GM23248 (cell line): ENCODE data around the gene NMT1.

ENCODE experiments used
- EZH2 ChIP-seq: fragments of 200-600 bp; sonication (generic); IDR thresholded peaks from 2 replicates; pipeline ENCODE4 v1.6.1; 2018; ENCODE audit warnings: antibody characterized with exemption, mild to moderate bottlenecking; ENCODE audit not compliant: insufficient read depth, poor library complexity, severe bottlenecking
- EZH2phosphoT487 ChIP-seq: fragments of 200-600 bp; sonication (generic); IDR thresholded peaks from 2 replicates; pipeline ENCODE4 v1.6.1; 2018; ENCODE audit warnings: antibody characterized with exemption, moderate library complexity, mild to moderate bottlenecking, low read depth; ENCODE audit not compliant: insufficient read depth

DNA sequence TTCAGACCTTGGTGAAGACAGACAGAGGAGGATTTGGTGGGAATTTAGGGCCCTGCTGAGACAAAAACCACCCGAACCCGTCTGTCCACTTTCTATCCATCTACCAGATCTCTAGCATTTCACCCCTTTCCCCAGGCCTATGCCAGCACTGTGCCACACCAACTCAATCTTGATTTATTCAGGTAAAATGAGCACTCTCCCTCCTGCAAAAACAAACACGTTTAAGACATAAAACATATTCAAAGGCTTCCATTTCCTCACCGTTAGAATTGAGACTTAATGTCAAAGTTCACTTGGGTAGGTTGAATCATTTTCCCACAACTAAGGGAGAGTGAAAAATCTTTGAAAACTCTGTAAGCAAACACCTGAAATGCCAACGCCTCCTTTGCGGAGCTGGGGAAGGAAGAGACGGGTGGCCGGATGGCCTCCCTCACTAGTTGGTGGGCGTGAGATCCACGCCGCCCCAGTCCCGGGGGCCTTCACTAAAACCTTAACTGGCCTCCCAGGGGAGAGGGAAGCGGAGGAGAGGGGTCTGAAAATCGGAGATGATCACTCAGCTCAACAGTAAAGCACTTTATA is 10.5 kb upstream of the NMT1 start:
- TF ChIP-seq EZH2 = no peak
- TF ChIP-seq EZH2phosphoT487 = no peak
